ENCODE results near the gene BPIFB2.
A peak's percentile ranks its signal among the peaks of the same experiment; 100 is the strongest.
"Not testable (repeated sequence)": the region's sequence is repeated elsewhere in the genome, so short reads cannot be mapped to it uniquely, and the experiment has no call there.

BPIFB2 gene

DNA sequence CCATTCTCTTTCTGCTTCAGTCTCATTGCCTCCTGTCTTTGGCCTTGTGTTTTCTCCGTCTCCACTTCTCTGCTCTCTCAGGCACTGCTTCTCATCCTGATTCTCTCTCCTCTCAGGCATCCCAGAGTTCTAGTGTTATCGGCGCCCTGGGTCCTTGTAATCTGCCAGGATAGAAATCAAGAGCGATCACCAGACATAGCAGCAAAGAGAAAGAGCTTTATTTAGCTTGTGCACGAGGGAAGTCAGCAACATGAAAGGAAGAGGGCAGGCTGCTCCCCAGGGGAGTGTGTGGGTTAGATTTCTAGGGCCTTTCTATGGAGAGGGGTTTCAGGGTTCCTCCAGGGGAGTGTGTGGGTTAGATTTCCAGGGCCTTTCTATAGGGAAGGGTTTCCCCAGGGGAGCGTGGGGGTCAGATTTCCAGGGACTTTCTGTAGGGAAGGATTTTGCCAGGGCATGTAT, 35.8 kb upstream of the BPIFB2 start:
- peak; percentile 33 for DNase-seq

DNA sequence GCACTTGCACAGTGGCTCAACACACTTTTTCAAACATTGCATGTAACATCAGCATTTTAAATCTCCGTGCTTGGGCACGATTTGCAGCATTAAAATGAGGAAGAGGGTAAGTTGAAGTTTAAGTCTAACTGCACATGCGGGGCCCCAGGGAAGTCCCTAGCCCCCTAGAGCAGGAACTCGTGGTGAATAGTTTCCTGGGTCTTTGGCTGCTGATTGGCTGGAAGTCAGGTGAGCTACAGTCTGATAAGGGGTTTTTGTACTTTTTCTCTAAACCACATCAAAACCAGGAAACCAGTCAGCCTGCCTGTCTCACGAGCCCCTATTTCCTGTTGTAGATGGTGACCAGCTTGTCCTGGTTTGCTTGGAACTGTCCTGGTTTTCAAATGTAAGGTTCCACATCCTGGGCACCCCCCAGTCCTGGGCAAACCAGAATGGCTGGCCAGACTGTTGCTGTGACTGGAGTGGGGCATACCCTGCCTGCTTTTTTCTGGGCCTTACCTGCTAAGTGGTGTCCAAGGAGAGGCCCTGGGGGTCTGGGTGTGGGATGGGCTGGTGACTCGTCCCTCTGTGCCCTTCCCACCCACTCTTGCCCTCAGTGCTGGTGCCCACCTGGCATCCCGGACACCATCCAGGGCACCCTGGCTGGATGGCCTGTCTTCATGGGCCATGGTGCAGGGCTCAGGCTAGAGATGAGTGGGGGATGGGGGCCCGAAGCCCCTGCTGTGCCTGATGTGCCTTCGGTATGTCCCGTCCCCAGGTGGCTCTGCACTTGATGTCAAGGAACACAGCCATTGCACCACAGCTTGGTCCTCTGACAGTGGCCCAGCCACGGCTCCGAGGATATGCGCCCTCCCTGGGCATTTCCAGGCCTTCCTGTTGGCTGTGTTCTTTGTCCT, 35.1 kb upstream of the BPIFB2 start:
- DNase-seq, result peak; percentile 85

GRCh38 chr20:32973077-32973717, 34.3 kb upstream of the BPIFB2 start:
- DNase-seq, result peak; percentile 3

GRCh38 chr20:32974204-32975064, 33.1 kb upstream of the BPIFB2 start:
- DNase-seq, result peak; percentile 3

GRCh38 chr20:32975121-32975520, 32.4 kb upstream of the BPIFB2 start:
- DNase-seq, result not testable (repeated sequence)

GRCh38 chr20:32975698-32976674, 31.5 kb upstream of the BPIFB2 start:
- no peak for DNase-seq

DNA sequence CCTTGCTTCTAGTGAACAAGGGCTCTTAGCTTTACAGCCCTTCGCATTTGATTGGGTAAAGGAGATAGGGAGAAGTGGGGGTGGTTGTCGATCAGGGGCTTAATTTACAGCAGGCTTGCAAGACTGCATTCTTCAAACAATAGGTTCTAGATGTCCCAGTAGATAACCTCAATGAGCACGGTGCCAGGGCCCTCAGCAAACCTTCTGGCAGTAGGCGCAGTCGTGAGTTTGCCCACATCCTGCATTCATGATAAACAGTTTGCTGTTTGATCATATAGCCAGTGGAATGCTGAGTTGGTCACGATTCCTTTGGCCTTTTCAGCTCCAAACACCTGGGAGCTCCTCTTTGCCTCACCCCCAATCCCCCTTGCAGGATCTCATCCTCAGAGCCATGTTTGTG, 30.8 kb upstream of the BPIFB2 start:
- DNase-seq, result peak; percentile 3

- no peak for DNase-seq
These were observed 30.1 kb upstream of the BPIFB2 start for GRCh38 chr20:32977281-32978008.

DNA sequence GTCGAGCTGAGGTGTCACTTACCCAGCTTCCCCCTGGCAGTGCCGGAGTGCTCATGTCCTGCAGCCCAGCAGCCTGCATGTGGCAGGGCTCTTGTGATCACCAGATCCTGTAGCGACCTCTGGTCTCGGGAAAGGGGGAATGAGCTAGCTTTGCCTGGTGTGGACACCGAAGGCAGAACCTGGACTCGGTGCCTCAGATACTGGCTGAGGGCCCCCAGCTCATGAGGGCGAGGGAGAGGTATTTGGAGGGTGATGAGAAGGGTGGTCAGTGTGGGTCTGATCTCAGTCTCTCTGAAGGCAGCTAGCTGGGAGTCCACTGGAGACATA, 29.5 kb upstream of the BPIFB2 start:
- no peak for DNase-seq

DNA sequence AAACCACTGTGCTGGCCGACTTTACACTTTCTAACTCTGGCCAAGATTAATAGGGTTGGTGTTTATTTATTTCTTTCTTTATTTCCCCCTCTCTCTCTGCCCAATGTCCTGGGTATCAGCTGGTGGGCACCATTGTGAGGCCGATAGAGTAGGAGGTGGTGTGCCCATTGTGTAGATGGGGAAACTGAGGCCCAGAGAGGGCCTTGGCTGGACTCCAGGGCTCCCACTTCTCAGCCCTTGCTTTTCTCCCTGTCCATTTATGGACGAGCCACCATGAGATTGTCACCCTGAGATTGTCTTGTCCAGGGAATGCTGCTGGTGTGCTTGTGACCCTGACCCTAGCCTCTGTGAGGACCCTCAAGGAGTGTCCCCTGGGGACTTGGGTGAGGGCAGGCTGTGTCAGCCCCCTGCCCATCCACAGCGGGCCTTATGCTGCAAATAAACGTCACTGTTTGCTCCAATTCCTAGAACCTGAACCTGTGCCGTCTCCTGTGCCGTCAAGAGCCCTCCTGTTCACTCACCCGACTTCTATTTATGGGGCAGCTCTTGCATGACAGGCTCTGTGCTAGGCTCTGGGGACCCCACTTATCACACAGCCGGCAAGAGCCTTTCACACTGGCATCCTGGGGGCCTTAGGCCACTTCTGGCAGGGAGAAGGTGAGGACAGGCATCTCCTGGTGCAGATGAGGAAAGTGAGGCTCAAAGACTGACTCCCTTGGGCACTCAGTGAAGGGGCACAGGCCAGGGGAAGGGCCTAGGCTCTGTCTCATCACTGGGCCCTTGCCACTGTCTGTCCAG, 28.1 kb upstream of the BPIFB2 start:
- DNase-seq, result no peak

GRCh38 chr20:32980131-32980941, 27.2 kb upstream of the BPIFB2 start:
- no peak for DNase-seq

- DNase-seq, result no peak
These were observed 26.5 kb upstream of the BPIFB2 start for GRCh38 chr20:32980990-32981389.

GRCh38 chr20:32982617-32983458, 24.7 kb upstream of the BPIFB2 start:
- no peak for DNase-seq

- DNase-seq, result no peak
These were observed 23.9 kb upstream of the BPIFB2 start for GRCh38 chr20:32983459-32984112.

DNA sequence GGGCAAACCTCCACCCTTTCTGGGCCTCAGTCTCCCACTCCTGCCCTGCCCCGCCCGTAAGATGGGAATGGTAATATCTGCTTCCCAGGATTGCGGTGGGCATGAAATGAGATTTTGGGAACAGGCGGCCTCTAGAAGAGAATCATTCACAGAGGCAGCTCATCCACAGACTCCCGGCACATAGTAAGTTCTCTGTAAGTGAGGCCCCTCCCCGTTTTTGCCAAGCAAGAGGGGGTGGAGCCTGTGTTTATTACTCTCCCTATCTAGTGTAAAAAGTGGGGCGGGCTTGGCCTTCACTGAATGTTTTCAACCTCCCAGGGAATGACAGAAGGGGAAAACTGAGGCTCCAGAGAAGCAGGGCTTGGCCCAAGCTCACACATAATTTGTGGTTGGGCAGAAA, 23.3 kb upstream of the BPIFB2 start:
- no peak for DNase-seq

DNA sequence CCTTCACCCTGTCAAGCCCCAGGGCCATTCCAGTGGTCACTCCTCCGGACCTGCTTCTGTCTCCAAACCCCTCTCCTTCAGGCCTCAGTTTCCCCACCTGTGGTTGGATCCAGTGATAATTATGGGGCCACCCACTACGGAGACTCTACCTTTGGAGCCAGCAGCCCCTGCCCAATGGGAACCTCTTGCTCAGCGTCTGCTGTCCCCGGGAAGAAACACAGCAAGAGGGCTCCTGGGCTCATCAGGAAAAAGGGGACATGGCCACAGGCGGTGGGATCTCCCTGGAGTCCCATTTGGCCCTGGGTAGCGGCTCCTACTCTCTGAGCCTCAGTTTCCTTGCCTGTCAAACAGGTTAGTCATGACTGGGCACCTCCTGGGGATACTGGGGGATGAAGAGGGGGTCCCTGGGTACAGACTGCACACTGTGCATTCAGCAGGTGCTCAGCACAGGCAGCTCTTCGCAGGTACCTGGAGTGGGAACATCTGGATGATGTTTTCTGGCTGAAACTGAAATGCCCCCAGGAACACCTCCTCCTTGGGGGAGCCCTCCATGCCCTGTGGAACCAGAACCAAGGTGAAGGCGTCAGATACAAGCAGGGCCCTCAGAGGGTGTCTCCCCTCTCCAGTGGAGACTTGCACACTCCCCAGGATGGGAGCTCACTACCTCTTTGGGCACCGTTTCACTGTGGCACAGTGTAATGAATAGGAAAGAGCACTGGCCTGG, 22.7 kb upstream of the BPIFB2 start:
- DNase-seq, result no peak

DNA sequence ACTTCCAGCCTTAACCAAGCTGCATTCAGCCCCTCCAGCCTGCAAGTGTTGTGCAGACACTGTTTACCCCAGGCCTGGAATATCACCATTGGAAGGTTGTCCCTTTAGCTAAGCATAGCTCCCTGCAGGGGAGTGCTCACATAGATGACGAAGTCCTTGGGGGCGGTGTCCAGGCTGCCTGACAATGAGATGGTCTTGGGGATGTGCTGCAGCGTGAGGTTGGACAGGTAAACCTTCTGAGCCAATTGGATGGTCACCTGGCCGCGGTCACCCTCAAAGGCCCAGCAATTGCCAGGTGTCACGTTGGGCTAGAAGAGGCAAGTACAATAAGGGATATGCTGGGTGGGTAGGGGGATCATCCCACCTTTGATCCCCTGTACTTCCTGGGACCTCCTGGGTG, 21.9 kb upstream of the BPIFB2 start:
- DNase-seq, result no peak

Data from stimulated activated CD4-positive, alpha-beta T cell treated with anti-CD3 and anti-CD28 coated beads, Interleukin-4, amount 100 ng/mL, for 24 hours (primary cell).